Measurements from ENCODE around the gene USP21. TPM values are rescaled to one million over a fixed set of nuclear protein-coding genes. Genes with fewer than 3 reads are reported as not detected.

The USP21 gene
- total and polyA plus RNA-seq, 2 of the 13 experiments (the other 11 are each of a cell fraction or from before 2014, with no cell fraction given) = 10.1 to 33.1 TPM

DNA sequence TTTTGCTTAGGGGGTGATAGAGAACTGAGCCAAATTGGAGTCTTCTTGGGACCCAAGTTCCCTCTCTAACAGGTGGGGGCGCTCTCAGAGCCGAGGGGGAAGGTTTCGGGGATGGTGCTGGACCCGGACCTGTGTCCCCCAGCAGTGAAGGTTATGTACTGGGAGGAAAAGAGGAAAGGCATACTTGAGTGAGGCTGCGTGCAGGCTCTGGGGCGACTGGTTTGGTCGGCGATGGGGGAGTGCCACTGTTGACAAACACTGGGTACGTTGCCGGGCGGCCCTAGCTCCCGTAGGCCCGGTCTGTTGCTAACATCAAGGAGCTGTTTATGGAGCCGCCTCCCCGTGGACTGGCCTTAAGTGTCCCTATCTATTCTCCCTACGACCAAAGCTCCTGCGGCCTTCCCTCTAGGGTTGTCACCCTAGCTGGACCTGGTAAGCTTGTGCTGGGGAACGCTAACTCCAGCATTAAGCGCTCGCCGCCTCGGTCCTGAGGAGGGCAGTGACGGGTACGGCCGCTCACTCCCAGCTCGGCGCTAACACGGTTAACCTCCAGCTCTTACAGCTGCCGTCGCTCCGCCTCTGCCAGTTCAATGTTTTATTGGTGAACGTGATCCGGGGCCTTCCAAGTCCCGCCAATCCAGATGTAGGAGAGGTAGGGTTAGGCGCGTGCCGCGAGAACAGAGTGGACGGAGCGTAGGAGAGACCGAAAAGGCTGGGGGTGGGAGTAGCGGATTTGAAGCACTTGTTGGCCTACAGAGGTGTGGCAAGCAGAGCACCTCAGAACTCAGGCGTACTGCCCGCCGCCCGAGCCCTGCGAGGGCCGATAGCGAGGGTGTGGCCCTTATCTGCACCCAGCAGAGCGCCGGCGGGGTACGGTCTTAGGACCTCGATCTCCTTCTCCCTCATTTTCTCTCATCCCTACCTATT is 6.7 kb downstream of the USP21 start, which contains the start of gene PPOX (continued):
- TF ChIP-seq, protein P1, sequence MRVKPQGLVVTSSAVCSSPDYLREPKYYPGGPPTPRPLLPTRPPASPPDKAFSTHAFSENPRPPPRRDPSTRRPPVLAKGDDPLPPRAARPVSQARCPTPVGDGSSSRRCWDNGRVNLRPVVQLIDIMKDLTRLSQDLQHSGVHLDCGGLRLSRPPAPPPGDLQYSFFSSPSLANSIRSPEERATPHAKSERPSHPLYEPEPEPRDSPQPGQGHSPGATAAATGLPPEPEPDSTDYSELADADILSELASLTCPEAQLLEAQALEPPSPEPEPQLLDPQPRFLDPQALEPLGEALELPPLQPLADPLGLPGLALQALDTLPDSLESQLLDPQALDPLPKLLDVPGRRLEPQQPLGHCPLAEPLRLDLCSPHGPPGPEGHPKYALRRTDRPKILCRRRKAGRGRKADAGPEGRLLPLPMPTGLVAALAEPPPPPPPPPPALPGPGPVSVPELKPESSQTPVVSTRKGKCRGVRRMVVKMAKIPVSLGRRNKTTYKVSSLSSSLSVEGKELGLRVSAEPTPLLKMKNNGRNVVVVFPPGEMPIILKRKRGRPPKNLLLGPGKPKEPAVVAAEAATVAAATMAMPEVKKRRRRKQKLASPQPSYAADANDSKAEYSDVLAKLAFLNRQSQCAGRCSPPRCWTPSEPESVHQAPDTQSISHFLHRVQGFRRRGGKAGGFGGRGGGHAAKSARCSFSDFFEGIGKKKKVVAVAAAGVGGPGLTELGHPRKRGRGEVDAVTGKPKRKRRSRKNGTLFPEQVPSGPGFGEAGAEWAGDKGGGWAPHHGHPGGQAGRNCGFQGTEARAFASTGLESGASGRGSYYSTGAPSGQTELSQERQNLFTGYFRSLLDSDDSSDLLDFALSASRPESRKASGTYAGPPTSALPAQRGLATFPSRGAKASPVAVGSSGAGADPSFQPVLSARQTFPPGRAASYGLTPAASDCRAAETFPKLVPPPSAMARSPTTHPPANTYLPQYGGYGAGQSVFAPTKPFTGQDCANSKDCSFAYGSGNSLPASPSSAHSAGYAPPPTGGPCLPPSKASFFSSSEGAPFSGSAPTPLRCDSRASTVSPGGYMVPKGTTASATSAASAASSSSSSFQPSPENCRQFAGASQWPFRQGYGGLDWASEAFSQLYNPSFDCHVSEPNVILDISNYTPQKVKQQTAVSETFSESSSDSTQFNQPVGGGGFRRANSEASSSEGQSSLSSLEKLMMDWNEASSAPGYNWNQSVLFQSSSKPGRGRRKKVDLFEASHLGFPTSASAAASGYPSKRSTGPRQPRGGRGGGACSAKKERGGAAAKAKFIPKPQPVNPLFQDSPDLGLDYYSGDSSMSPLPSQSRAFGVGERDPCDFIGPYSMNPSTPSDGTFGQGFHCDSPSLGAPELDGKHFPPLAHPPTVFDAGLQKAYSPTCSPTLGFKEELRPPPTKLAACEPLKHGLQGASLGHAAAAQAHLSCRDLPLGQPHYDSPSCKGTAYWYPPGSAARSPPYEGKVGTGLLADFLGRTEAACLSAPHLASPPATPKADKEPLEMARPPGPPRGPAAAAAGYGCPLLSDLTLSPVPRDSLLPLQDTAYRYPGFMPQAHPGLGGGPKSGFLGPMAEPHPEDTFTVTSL (CRISPR knock-in tag; IDR thresholded peaks at IDR 0.05; ENCODE audit: borderline replicate concordance) = no peak
- peak; percentile 66; the same call in 1 of the 2 replicates for TF ChIP-seq ZNF607 (CRISPR knock-in tag; IDR thresholded peaks at IDR 0.05; ENCODE audit: borderline replicate concordance)
- 0 out of 2 replicates have a peak, but pooled peaks have one; percentile 54 for TF ChIP-seq ZNF619 (CRISPR knock-in tag; IDR thresholded peaks at IDR 0.05)
- TF ChIP-seq, protein P2, sequence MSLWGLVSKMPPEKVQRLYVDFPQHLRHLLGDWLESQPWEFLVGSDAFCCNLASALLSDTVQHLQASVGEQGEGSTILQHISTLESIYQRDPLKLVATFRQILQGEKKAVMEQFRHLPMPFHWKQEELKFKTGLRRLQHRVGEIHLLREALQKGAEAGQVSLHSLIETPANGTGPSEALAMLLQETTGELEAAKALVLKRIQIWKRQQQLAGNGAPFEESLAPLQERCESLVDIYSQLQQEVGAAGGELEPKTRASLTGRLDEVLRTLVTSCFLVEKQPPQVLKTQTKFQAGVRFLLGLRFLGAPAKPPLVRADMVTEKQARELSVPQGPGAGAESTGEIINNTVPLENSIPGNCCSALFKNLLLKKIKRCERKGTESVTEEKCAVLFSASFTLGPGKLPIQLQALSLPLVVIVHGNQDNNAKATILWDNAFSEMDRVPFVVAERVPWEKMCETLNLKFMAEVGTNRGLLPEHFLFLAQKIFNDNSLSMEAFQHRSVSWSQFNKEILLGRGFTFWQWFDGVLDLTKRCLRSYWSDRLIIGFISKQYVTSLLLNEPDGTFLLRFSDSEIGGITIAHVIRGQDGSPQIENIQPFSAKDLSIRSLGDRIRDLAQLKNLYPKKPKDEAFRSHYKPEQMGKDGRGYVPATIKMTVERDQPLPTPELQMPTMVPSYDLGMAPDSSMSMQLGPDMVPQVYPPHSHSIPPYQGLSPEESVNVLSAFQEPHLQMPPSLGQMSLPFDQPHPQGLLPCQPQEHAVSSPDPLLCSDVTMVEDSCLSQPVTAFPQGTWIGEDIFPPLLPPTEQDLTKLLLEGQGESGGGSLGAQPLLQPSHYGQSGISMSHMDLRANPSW (CRISPR knock-in tag; IDR thresholded peaks at IDR 0.05; ENCODE audit: borderline replicate concordance) = no peak
- no peak; the same call in 1 of the 2 replicates for TF ChIP-seq ZNF343 (CRISPR knock-in tag; IDR thresholded peaks at IDR 0.05)
- TF ChIP-seq, protein P3, sequence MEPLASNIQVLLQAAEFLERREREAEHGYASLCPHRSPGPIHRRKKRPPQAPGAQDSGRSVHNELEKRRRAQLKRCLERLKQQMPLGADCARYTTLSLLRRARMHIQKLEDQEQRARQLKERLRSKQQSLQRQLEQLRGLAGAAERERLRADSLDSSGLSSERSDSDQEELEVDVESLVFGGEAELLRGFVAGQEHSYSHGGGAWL (CRISPR knock-in tag; IDR thresholded peaks at IDR 0.05) = peak; percentile 55; the same call in 1 of the 2 replicates
- no peak for TF ChIP-seq ZNF644 (CRISPR knock-in tag; IDR thresholded peaks at IDR 0.05; ENCODE audit: low read depth)
- TF ChIP-seq, protein P4, sequence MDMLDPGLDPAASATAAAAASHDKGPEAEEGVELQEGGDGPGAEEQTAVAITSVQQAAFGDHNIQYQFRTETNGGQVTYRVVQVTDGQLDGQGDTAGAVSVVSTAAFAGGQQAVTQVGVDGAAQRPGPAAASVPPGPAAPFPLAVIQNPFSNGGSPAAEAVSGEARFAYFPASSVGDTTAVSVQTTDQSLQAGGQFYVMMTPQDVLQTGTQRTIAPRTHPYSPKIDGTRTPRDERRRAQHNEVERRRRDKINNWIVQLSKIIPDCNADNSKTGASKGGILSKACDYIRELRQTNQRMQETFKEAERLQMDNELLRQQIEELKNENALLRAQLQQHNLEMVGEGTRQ (IDR thresholded peaks at IDR 0.05; ENCODE audit: low read depth, low read length) = no peak
- TF ChIP-seq, protein P4 (CRISPR knock-in tag; IDR thresholded peaks at IDR 0.05; ENCODE audit: borderline replicate concordance) = peak; percentile 76; the same call in 1 of the 2 replicates
- no peak for TF ChIP-seq RAD21 (CRISPR knock-in tag; IDR thresholded peaks at IDR 0.05)
- peak; percentile 61; the same call in 1 of the 2 replicates for TF ChIP-seq IRF2 (CRISPR knock-in tag; IDR thresholded peaks at IDR 0.05)
- TF ChIP-seq KAT8 (CRISPR knock-in tag; IDR thresholded peaks at IDR 0.05) = peak; percentile 83
- no peak for TF ChIP-seq TBL1XR1 (IDR thresholded peaks at IDR 0.05; ENCODE audit: borderline replicate concordance, low read length, partially characterized antibody)
- TF ChIP-seq ZFAT (CRISPR knock-in tag; conservative IDR thresholded peaks at IDR 0.05) = no peak
- TF ChIP-seq, protein P5, sequence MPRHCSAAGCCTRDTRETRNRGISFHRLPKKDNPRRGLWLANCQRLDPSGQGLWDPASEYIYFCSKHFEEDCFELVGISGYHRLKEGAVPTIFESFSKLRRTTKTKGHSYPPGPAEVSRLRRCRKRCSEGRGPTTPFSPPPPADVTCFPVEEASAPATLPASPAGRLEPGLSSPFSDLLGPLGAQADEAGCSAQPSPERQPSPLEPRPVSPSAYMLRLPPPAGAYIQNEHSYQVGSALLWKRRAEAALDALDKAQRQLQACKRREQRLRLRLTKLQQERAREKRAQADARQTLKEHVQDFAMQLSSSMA (CRISPR knock-in tag; IDR thresholded peaks at IDR 0.05) = 0 out of 2 replicates have a peak, but pooled peaks have one; percentile 11
- TF ChIP-seq ZNF841 (CRISPR knock-in tag; IDR thresholded peaks at IDR 0.05; ENCODE audit: borderline replicate concordance) = no peak
